ENCODE measurements around the gene ZEB2.

GRCh38 chr2:144341538-144341937 lies 178.4 kb downstream of the ZEB2 start:
- TF ChIP-seq CTCF (IDR thresholded peaks at IDR 0.05) (no peak), POLR2A (IDR thresholded peaks at IDR 0.05) (no peak)
